CD4-positive, CD25-positive, alpha-beta regulatory T cell (primary cell): ENCODE results near the gene FGF22. TPM values are rescaled to one million over a fixed set of nuclear protein-coding genes. Genes with fewer than 3 reads are reported as not detected.

ENCODE experiments used
- ATAC-seq, 2 donors: fragments of 150-1000 bp; cut with Tn5 transposase; one replicate each; pipeline ENCODE4 v1.10.0; 2021; ENCODE audit warnings: low read depth in 2 of 2, moderate number of reproducible peaks in 2 of 2, moderate library complexity in 1 of 2
- DNase-seq, 3 donors: peaks; one replicate each; pipeline versions ENCODE4 v3.0.0 to v3.0.0-alpha.2; 2012 to 2022; ENCODE audit warnings: mixed read lengths in 1 of 3
- H3K27ac ChIP-seq: one replicate; pipeline ENCODE4 v1.7.0; 2013; ENCODE audit warnings: mild to moderate bottlenecking, low read length; ENCODE audit not compliant: insufficient read depth, poor library complexity, severe bottlenecking
- H3K27me3 ChIP-seq: one replicate; pipeline ENCODE4 v1.7.0; 2013; ENCODE audit warnings: low read length; ENCODE audit not compliant: control insufficient read depth, insufficient read depth
- H3K36me3 ChIP-seq: one replicate; pipeline ENCODE4 v1.7.0; 2013; ENCODE audit warnings: mild to moderate bottlenecking, low read length, moderate library complexity; ENCODE audit not compliant: control insufficient read depth, insufficient read depth
- H3K4me1 ChIP-seq: 2 replicates; pipeline ENCODE4 v1.7.0; 2013; ENCODE audit warnings: mild to moderate bottlenecking, low read length; ENCODE audit not compliant: insufficient read depth, control insufficient read depth, poor library complexity, severe bottlenecking
- H3K4me3 ChIP-seq: one replicate; pipeline ENCODE4 v1.7.0; 2013; ENCODE audit warnings: low read depth, mild to moderate bottlenecking, low read length, moderate library complexity
- H3K9me3 ChIP-seq, 2 experiments: 1 replicate in 1 of 2; 2 replicates in 1 of 2; pipeline ENCODE4 v1.7.0; 2013; ENCODE audit warnings: low read length in 2 of 2, mild to moderate bottlenecking in 1 of 2, moderate library complexity in 1 of 2; ENCODE audit not compliant: control insufficient read depth in 2 of 2
- H3K27ac Mint-ChIP-seq, 3 donors: one replicate each; pipeline ENCODE4 v1.8.0; 2020 to 2022; ENCODE audit warnings: mild to moderate bottlenecking in 3 of 3, mixed read lengths in 3 of 3, moderate library complexity in 2 of 3
- H3K27me3 Mint-ChIP-seq: one replicate; pipeline ENCODE4 v1.8.0; 2022; ENCODE audit warnings: mild to moderate bottlenecking, mixed read lengths
- H3K36me3 Mint-ChIP-seq: one replicate; pipeline ENCODE4 v1.8.0; 2020; ENCODE audit warnings: mixed read lengths
- H3K4me1 Mint-ChIP-seq, 4 donors: one replicate each; pipeline ENCODE4 v1.8.0; 2020 to 2022; ENCODE audit warnings: mixed read lengths in 4 of 4, mild to moderate bottlenecking in 1 of 4
- H3K4me3 Mint-ChIP-seq, 4 donors: one replicate each; pipeline ENCODE4 v1.8.0; 2020 to 2022; ENCODE audit warnings: mild to moderate bottlenecking in 4 of 4, mixed read lengths in 4 of 4, moderate library complexity in 3 of 4
- H3K9me3 Mint-ChIP-seq, 7 donors: one replicate each; pipeline ENCODE4 v1.8.0; 2020 to 2022; ENCODE audit warnings: mixed read lengths in 7 of 7, mild to moderate bottlenecking in 3 of 7, moderate library complexity in 2 of 7
- polyA plus RNA-seq, 4 donors: library from polyadenylated mRNA; unstranded; fragments of 300-500 nt; fragmentation: Illumina TruSeq; gene quantifications; one replicate each; pipeline ENCODE4 v1.2.3, GENCODE V29; 2021
- total RNA-seq: library from RNA; stranded (reverse); gene quantifications from one replicate; pipeline ENCODE4 v1.2.3, GENCODE V29; 2022

Gene FGF22
- total and polyA plus RNA-seq, 5 donors from 2014 or later = 0.17 to 0.81 TPM; not detected in 3

DNA sequence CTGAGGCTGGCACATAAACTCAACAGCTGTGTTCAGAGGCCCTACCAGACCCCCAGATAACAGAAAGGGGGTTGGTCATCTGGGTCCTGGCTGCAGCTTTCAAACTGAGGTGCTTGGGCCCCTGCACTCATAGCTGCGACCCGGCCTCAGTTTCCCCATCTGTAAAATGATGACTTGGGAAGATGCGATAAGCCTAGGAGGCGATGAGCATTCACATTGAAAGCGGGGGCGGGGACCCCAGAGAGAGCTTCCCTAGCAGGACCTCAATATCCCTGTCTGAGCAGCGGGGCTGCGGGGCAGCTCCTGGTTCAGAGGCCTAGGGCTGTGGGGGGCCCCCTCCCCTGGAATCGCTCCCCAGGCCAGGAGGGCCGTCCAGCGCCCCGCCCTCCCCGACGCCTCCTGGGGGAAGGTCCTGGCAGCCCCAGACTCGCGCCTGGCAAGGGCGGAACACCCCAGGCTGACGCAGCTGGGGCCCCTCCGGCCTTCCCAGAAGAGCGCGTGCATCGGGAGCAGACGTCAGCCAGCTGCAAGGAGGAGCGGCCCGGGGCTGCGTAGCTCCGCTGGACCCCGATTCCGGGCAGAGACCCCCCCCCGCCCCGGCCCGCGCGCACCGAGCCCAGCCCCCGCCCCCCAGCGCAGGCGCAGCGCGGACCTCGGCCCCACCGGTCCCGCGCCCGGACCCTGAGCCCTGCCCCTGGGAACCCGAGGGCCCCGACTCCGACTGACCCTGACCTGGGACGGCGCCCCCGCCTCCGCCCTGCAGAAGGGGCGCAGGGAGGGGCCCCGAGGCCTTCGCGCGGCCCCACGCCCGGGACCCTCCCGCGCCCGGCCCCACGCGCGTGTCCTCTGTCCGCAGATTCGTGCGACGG is 40.0 kb downstream of the FGF22 start:
- no peaks in the 10 kb centered on the region for H3K9me3 Mint-ChIP-seq
- Histone ChIP-seq H3K27me3 (no peaks in the 10 kb centered on the region), H3K4me3 (no peak overlapping the region), H3K27ac (peak overlapping the region; percentile 33), H3K4me1 (peaks cover 14% of the 10 kb centered on the region), H3K36me3 (no peaks in the 10 kb centered on the region), H3K9me3 (no peaks in the 10 kb centered on the region)
- no peak for ATAC-seq
- peaks cover 7% of the 10 kb centered on the region for H3K27me3 Mint-ChIP-seq
- peaks cover 0 to 14% (median 0%) of the 10 kb centered on the region in 4 donors for H3K4me1 Mint-ChIP-seq
- no peak for DNase-seq
- H3K4me3 Mint-ChIP-seq = peak overlapping the region; percentile 47 to 92 (median 84)
- no peak overlapping the region for H3K27ac Mint-ChIP-seq
- no peaks in the 10 kb centered on the region for H3K36me3 Mint-ChIP-seq

DNA sequence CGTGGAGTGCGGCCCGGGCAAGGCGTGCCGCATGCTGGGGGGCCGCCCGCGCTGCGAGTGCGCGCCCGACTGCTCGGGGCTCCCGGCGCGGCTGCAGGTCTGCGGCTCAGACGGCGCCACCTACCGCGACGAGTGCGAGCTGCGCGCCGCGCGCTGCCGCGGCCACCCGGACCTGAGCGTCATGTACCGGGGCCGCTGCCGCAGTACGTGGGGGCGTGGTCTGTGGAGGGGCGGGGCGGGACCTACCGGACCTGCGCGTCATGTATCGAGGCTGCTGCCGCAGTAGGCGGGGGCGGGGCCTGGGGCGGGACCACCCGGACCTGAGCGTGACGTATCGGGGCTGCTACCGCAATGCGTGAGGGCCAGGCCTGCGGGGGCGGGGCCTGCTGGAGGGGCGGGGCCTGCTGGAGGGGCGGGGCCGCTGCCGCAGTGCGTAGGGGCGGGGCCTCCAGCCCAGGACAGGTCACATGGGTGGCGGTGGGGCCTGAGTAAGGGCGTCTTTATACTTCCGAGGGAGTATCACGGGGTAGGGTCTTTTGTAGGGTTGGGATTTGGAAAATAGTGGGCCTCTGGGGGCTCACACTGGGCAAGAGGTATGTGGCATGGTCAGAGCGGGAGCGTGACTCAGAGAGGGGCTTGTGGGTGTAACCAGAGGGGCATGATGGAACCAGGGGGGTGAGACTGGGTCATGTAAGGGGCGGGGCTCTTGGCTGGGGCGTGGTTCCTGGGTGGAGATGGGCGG is 40.8 kb downstream of the FGF22 start:
- H3K27me3 ChIP-seq = no peaks in the 10 kb centered on the region
- Mint-ChIP-seq H3K27ac (peak overlapping the region; percentile 79 to 98 (median 88)), H3K27me3 (peaks cover 1% of the 10 kb centered on the region), H3K4me3 (peak overlapping the region; percentile 87 to 95 (median 92)), H3K9me3 (no peaks in the 10 kb centered on the region), H3K4me1 (peaks cover 0 to 10% (median 0%) of the 10 kb centered on the region in 4 donors), H3K36me3 (no peaks in the 10 kb centered on the region)
- peak; percentile 96 to 99 (median 98) for DNase-seq
- H3K4me1 ChIP-seq = peaks cover 14% of the 10 kb centered on the region
- H3K36me3 ChIP-seq = no peaks in the 10 kb centered on the region
- peak overlapping the region; percentile 53 for H3K4me3 ChIP-seq
- peak; percentile 81 to 83 for ATAC-seq
- peak overlapping the region; percentile 81 for H3K27ac ChIP-seq
- H3K9me3 ChIP-seq = no peaks in the 10 kb centered on the region

DNA sequence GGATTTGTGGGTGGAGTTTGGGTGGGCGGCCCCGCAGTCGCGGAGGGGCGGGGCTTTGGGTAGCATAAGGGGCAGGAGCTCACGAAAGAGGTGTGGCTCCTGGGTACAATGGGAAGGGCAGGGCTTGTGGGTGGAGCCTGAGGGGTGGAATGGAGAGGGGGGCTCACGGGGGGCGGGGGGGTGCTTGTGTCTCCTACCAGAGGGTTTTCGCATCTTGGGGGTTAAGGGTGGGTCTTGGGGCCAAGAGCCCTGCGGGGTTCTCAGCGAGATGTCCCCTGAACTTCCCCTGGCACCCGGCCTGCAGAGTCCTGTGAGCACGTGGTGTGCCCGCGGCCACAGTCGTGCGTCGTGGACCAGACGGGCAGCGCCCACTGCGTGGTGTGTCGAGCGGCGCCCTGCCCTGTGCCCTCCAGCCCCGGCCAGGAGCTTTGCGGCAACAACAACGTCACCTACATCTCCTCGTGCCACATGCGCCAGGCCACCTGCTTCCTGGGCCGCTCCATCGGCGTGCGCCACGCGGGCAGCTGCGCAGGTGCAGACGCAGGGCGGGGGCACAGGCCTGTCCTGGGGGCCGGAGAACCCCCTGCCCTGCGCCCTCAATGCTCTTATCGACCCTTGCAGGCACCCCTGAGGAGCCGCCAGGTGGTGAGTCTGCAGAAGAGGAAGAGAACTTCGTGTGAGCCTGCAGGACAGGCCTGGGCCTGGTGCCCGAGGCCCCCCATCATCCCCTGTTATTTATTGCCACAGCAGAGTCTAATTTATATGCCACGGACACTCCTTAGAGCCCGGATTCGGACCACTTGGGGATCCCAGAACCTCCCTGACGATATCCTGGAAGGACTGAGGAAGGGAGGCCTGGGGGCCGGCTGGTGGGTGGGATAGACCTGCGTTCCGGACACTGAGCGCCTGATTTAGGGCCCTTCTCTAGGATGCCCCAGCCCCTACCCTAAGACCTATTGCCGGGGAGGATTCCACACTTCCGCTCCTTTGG is 41.6 kb downstream of the FGF22 start:
- H3K9me3 Mint-ChIP-seq = peaks cover 0 to 3% (median 0%) of the 10 kb centered on the region in 7 donors
- Histone ChIP-seq H3K27me3 (no peaks in the 10 kb centered on the region), H3K4me1 (peaks cover 14% of the 10 kb centered on the region), H3K36me3 (no peaks in the 10 kb centered on the region), H3K27ac (peak overlapping the region; percentile 81), H3K4me3 (no peak overlapping the region), H3K9me3 (no peaks in the 10 kb centered on the region)
- no peaks in the 10 kb centered on the region for H3K36me3 Mint-ChIP-seq
- peak overlapping the region in 3 of 4 donors; percentile 87 to 95 (median 92) for H3K4me3 Mint-ChIP-seq
- H3K4me1 Mint-ChIP-seq = peaks cover 0 to 10% (median 0%) of the 10 kb centered on the region in 4 donors
- peak; percentile 32 to 89 (median 37) for DNase-seq
- ATAC-seq = no peak
- H3K27me3 Mint-ChIP-seq = no peaks in the 10 kb centered on the region
- peak overlapping the region; percentile 79 to 98 (median 88) for H3K27ac Mint-ChIP-seq

DNA sequence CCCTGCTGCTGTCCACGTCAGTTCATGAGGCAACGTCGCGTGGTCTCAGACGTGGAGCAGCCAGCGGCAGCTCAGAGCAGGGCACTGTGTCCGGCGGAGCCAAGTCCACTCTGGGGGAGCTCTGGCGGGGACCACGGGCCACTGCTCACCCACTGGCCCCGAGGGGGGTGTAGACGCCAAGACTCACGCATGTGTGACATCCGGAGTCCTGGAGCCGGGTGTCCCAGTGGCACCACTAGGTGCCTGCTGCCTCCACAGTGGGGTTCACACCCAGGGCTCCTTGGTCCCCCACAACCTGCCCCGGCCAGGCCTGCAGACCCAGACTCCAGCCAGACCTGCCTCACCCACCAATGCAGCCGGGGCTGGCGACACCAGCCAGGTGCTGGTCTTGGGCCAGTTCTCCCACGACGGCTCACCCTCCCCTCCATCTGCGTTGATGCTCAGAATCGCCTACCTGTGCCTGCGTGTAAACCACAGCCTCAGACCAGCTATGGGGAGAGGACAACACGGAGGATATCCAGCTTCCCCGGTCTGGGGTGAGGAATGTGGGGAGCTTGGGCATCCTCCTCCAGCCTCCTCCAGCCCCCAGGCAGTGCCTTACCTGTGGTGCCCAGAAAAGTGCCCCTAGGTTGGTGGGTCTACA is 43.1 kb downstream of the FGF22 start:
- no peak for DNase-seq
- peak overlapping the region in 1 of 3 donors; percentile 62 for H3K27ac Mint-ChIP-seq
- H3K4me3 ChIP-seq = no peak overlapping the region
- H3K27ac ChIP-seq = no peak overlapping the region
- H3K27me3 ChIP-seq = no peaks in the 10 kb centered on the region
- ATAC-seq = no peak
- H3K27me3 Mint-ChIP-seq = no peaks in the 10 kb centered on the region
- H3K4me1 ChIP-seq = peaks cover 14% of the 10 kb centered on the region
- no peaks in the 10 kb centered on the region for H3K36me3 Mint-ChIP-seq
- H3K9me3 Mint-ChIP-seq = peaks cover 0 to 3% (median 0%) of the 10 kb centered on the region in 7 donors
- peaks cover 0 to 10% (median 0%) of the 10 kb centered on the region in 4 donors for H3K4me1 Mint-ChIP-seq
- peak overlapping the region in 1 of 4 donors; percentile 33 for H3K4me3 Mint-ChIP-seq
- no peaks in the 10 kb centered on the region for H3K36me3 ChIP-seq
- no peaks in the 10 kb centered on the region for H3K9me3 ChIP-seq

DNA sequence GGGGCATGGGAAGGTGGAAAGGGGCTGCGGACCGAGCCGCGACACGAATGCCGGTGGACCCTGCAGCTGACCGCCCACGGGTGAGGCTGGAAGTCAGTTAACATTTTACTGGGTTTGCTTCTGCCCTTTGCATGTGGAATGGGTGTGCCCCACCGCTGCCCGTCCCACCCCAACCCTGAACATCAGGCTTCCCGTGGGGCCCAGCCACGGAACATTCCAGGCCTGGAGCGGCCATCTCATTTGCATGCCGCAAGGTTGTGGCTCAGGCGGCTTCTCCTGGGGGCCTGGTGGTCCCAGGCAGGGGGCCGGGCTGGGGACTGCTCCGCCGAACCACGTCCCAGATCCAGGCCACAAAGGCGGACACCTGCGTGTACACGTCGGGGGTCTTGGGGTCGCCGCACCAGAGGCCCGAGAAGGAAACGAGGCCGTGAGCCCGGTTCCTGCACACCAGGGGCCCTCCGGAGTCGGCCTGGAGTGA is 45.8 kb downstream of the FGF22 start:
- H3K27ac ChIP-seq = no peak overlapping the region
- ATAC-seq (no peak), DNase-seq (no peak)
- Mint-ChIP-seq H3K36me3 (no peaks in the 10 kb centered on the region), H3K9me3 (peaks cover 0 to 5% (median 0%) of the 10 kb centered on the region in 7 donors), H3K4me3 (no peak overlapping the region), H3K27ac (no peak overlapping the region), H3K27me3 (no peaks in the 10 kb centered on the region), H3K4me1 (peaks cover 0 to 4% (median 0%) of the 10 kb centered on the region in 4 donors)
- H3K4me3 ChIP-seq = no peak overlapping the region
- H3K27me3 ChIP-seq = no peaks in the 10 kb centered on the region
- H3K36me3 ChIP-seq = no peaks in the 10 kb centered on the region
- H3K4me1 ChIP-seq = peaks cover 5% of the 10 kb centered on the region
- no peaks in the 10 kb centered on the region for H3K9me3 ChIP-seq

DNA sequence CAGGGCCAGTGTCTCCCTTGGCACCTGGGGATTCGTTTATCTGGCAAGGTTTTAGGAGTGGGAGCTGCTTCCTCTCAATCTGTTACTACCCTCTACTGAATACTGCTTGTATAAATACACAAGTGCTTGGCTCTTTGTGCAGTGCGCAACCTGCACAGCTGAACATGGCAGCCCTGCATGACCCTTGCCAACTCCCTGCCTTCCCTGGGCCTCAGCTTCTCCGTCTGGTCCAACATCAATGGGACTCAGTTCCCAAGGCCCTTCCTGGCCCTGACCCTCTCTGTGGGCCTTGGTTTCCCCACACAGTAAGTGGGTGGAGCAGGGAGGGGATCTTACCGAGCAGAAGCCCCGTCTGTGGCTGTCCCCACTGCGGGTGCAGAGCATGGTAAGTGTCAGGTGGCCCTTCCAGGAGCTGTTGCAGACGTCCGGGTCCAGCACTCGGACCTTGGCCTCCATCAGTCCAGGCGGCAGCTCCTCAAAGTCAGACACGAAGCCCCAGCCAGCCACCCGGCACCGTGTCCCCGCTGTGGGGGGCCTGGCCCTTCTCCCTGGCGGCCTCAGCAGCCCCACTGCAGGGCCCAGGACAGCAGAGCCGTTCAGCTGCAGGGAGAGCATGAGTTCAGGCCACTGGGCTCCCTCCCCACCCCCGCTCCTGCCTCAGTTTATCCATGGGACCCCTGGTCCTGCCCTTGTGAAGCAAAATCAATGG is 47.1 kb downstream of the FGF22 start:
- H3K27ac Mint-ChIP-seq = no peak overlapping the region
- no peaks in the 10 kb centered on the region for H3K36me3 ChIP-seq
- no peak for DNase-seq

More for the DNA sequence above, 47.1 kb downstream of the FGF22 start:
- Histone ChIP-seq H3K9me3 (no peaks in the 10 kb centered on the region), H3K27ac (no peak overlapping the region), H3K4me1 (no peaks in the 10 kb centered on the region), H3K27me3 (no peaks in the 10 kb centered on the region), H3K4me3 (no peak overlapping the region)
- Mint-ChIP-seq H3K4me1 (no peaks in the 10 kb centered on the region), H3K36me3 (no peaks in the 10 kb centered on the region), H3K4me3 (peak overlapping the region in 1 of 4 donors; percentile 63), H3K27me3 (no peaks in the 10 kb centered on the region), H3K9me3 (peaks cover 0 to 5% (median 0%) of the 10 kb centered on the region in 7 donors)
- no peak for ATAC-seq
